ENCODE data around the gene NACC2. TPM values are rescaled to one million over a fixed set of nuclear protein-coding genes. Genes with fewer than 3 reads are reported as not detected.

NACC2 gene
- polyA plus RNA-seq, 4 donors: 4.9 to 10.1 (median 8.0) TPM

- peaks cover 0 to 52% (median 0%) of the 10 kb centered on the region in 3 donors for H3K36me3 ChIP-seq (ENCODE audit: control insufficient read depth in 3 of 3, insufficient read depth in 2 of 3, low read depth in 1 of 3, low read length in 3 of 3)
- DNase-seq (no peak), FAIRE-seq (no peak)
- H3K27me3 ChIP-seq (ENCODE audit: control insufficient read depth in 3 of 3, insufficient read depth in 3 of 3, low read length in 3 of 3): no peaks in the 10 kb centered on the region
- H3K9me3 ChIP-seq (ENCODE audit: control insufficient read depth in 2 of 2, insufficient read depth in 1 of 2, low read depth in 1 of 2, low read length in 1 of 2): no peaks in the 10 kb centered on the region
- no peaks in the 10 kb centered on the region for H3K4me1 ChIP-seq (ENCODE audit: control insufficient read depth in 3 of 3, insufficient read depth in 2 of 3, low read depth in 1 of 3, low read length in 2 of 3)
- H3K4me3 ChIP-seq (ENCODE audit: low read depth in 1 of 3, low read length in 3 of 3): no peak overlapping the region
- WGBS, 3 donors: 90 to 94% (median 93%) methylated on average over 19 to 22 of the region's 22 CpGs
- H3K27ac ChIP-seq (ENCODE audit: low read depth in 1 of 3, low read length in 2 of 3): peak overlapping the region in 1 of 3 donors; percentile 36
Observed at GRCh38 chr9:136022731-136023409, 72.2 kb downstream of the NACC2 start.

GRCh38 chr9:136021872-136022681 lies 73.0 kb downstream of the NACC2 start:
- Histone ChIP-seq H3K36me3 (ENCODE audit: control insufficient read depth in 3 of 3, insufficient read depth in 2 of 3, low read depth in 1 of 3, low read length in 3 of 3) (peaks cover 0 to 58% (median 0%) of the 10 kb centered on the region in 3 donors), H3K4me3 (ENCODE audit: low read depth in 1 of 3, low read length in 3 of 3) (no peak overlapping the region), H3K27ac (ENCODE audit: low read depth in 1 of 3, low read length in 2 of 3) (no peak overlapping the region), H3K4me1 (ENCODE audit: control insufficient read depth in 3 of 3, insufficient read depth in 2 of 3, low read depth in 1 of 3, low read length in 2 of 3) (no peaks in the 10 kb centered on the region), H3K9me3 (ENCODE audit: control insufficient read depth in 2 of 2, insufficient read depth in 1 of 2, low read depth in 1 of 2, low read length in 1 of 2) (no peaks in the 10 kb centered on the region), H3K27me3 (ENCODE audit: control insufficient read depth in 3 of 3, insufficient read depth in 3 of 3, low read length in 3 of 3) (no peaks in the 10 kb centered on the region)
- 70 to 88% (median 83%) methylated on average over 19 of the region's 19 CpGs for WGBS, 3 donors
- no peak for FAIRE-seq
- DNase-seq: no peak

GRCh38 chr9:136021171-136021871 lies 73.8 kb downstream of the NACC2 start:
- FAIRE-seq: no peak
- H3K4me1 ChIP-seq (ENCODE audit: control insufficient read depth in 3 of 3, insufficient read depth in 2 of 3, low read depth in 1 of 3, low read length in 2 of 3): no peaks in the 10 kb centered on the region
- no peak overlapping the region for H3K27ac ChIP-seq (ENCODE audit: low read depth in 1 of 3, low read length in 2 of 3)
- peaks cover 0 to 66% (median 0%) of the 10 kb centered on the region in 3 donors for H3K36me3 ChIP-seq (ENCODE audit: control insufficient read depth in 3 of 3, insufficient read depth in 2 of 3, low read depth in 1 of 3, low read length in 3 of 3)
- no peak for DNase-seq
- H3K4me3 ChIP-seq (ENCODE audit: low read depth in 1 of 3, low read length in 3 of 3): no peak overlapping the region
- WGBS, 3 donors: 86 to 92% (median 87%) methylated on average over 25 of the region's 25 CpGs
- H3K9me3 ChIP-seq (ENCODE audit: control insufficient read depth in 2 of 2, insufficient read depth in 1 of 2, low read depth in 1 of 2, low read length in 1 of 2): no peaks in the 10 kb centered on the region
- no peaks in the 10 kb centered on the region for H3K27me3 ChIP-seq (ENCODE audit: control insufficient read depth in 3 of 3, insufficient read depth in 3 of 3, low read length in 3 of 3)

- 91 to 92% (median 91%) methylated on average over 9 of the region's 9 CpGs for WGBS, 3 donors
- Histone ChIP-seq H3K36me3 (ENCODE audit: control insufficient read depth in 3 of 3, insufficient read depth in 2 of 3, low read depth in 1 of 3, low read length in 3 of 3) (peaks cover 0 to 71% (median 0%) of the 10 kb centered on the region in 3 donors), H3K27ac (ENCODE audit: low read depth in 1 of 3, low read length in 2 of 3) (no peak overlapping the region), H3K4me3 (ENCODE audit: low read depth in 1 of 3, low read length in 3 of 3) (no peak overlapping the region), H3K9me3 (ENCODE audit: control insufficient read depth in 2 of 2, insufficient read depth in 1 of 2, low read depth in 1 of 2, low read length in 1 of 2) (no peaks in the 10 kb centered on the region), H3K4me1 (ENCODE audit: control insufficient read depth in 3 of 3, insufficient read depth in 2 of 3, low read depth in 1 of 3, low read length in 2 of 3) (no peaks in the 10 kb centered on the region), H3K27me3 (ENCODE audit: control insufficient read depth in 3 of 3, insufficient read depth in 3 of 3, low read length in 3 of 3) (no peaks in the 10 kb centered on the region)
- DNase-seq (no peak), FAIRE-seq (no peak)
Observed at GRCh38 chr9:136020671-136021070, 74.4 kb downstream of the NACC2 start.

GRCh38 chr9:136020206-136020605 lies 74.9 kb downstream of the NACC2 start:
- FAIRE-seq (no peak), DNase-seq (no peak)
- Histone ChIP-seq H3K4me3 (ENCODE audit: low read depth in 1 of 3, low read length in 3 of 3) (no peak overlapping the region), H3K27ac (ENCODE audit: low read depth in 1 of 3, low read length in 2 of 3) (no peak overlapping the region), H3K27me3 (ENCODE audit: control insufficient read depth in 3 of 3, insufficient read depth in 3 of 3, low read length in 3 of 3) (no peaks in the 10 kb centered on the region), H3K36me3 (ENCODE audit: control insufficient read depth in 3 of 3, insufficient read depth in 2 of 3, low read depth in 1 of 3, low read length in 3 of 3) (peaks cover 0 to 73% (median 0%) of the 10 kb centered on the region in 3 donors), H3K4me1 (ENCODE audit: control insufficient read depth in 3 of 3, insufficient read depth in 2 of 3, low read depth in 1 of 3, low read length in 2 of 3) (no peaks in the 10 kb centered on the region), H3K9me3 (ENCODE audit: control insufficient read depth in 2 of 2, insufficient read depth in 1 of 2, low read depth in 1 of 2, low read length in 1 of 2) (no peaks in the 10 kb centered on the region)
- 82 to 92% (median 87%) methylated on average over 16 of the region's 16 CpGs for WGBS, 3 donors

- FAIRE-seq: no peak
- no peak for DNase-seq
Observed at GRCh38 chr9:136019681-136020060, 75.4 kb downstream of the NACC2 start.

GRCh38 chr9:136019041-136019680 lies 75.9 kb downstream of the NACC2 start:
- 83 to 88% (median 86%) methylated on average over 28 of the region's 28 CpGs for WGBS, 3 donors
- DNase-seq: no peak

More at GRCh38 chr9:136019681-136020060, 75.4 kb downstream of the NACC2 start:
- Histone ChIP-seq H3K36me3 (ENCODE audit: control insufficient read depth in 3 of 3, insufficient read depth in 2 of 3, low read depth in 1 of 3, low read length in 3 of 3) (peaks cover 0 to 73% (median 0%) of the 10 kb centered on the region in 3 donors), H3K9me3 (ENCODE audit: control insufficient read depth in 2 of 2, insufficient read depth in 1 of 2, low read depth in 1 of 2, low read length in 1 of 2) (no peaks in the 10 kb centered on the region), H3K27ac (ENCODE audit: low read depth in 1 of 3, low read length in 2 of 3) (no peak overlapping the region), H3K4me3 (ENCODE audit: low read depth in 1 of 3, low read length in 3 of 3) (no peak overlapping the region), H3K27me3 (ENCODE audit: control insufficient read depth in 3 of 3, insufficient read depth in 3 of 3, low read length in 3 of 3) (no peaks in the 10 kb centered on the region), H3K4me1 (ENCODE audit: control insufficient read depth in 3 of 3, insufficient read depth in 2 of 3, low read depth in 1 of 3, low read length in 2 of 3) (no peaks in the 10 kb centered on the region)
- 92 to 97% (median 96%) methylated on average over 19 of the region's 19 CpGs for WGBS, 3 donors

More at GRCh38 chr9:136019041-136019680, 75.9 kb downstream of the NACC2 start:
- FAIRE-seq: no peak
- Histone ChIP-seq H3K36me3 (ENCODE audit: control insufficient read depth in 3 of 3, insufficient read depth in 2 of 3, low read depth in 1 of 3, low read length in 3 of 3) (peaks cover 0 to 77% (median 0%) of the 10 kb centered on the region in 3 donors), H3K9me3 (ENCODE audit: control insufficient read depth in 2 of 2, insufficient read depth in 1 of 2, low read depth in 1 of 2, low read length in 1 of 2) (no peaks in the 10 kb centered on the region), H3K27me3 (ENCODE audit: control insufficient read depth in 3 of 3, insufficient read depth in 3 of 3, low read length in 3 of 3) (no peaks in the 10 kb centered on the region), H3K4me3 (ENCODE audit: low read depth in 1 of 3, low read length in 3 of 3) (no peak overlapping the region), H3K27ac (ENCODE audit: low read depth in 1 of 3, low read length in 2 of 3) (no peak overlapping the region), H3K4me1 (ENCODE audit: control insufficient read depth in 3 of 3, insufficient read depth in 2 of 3, low read depth in 1 of 3, low read length in 2 of 3) (no peaks in the 10 kb centered on the region)
